MCF 10A (cell line): ENCODE measurements around the gene HHATL. TPM values are rescaled to one million over a fixed set of nuclear protein-coding genes. Genes with fewer than 3 reads are reported as not detected.

Source experiments
- BruUV-seq: library from RNA; stranded (reverse); fragments of 400-500 nt; replicated peaks from 2 replicates; lab custom pipeline; 2021; lab: Mats Ljungman, UMichigan
- CTCF ChIA-PET: fragments of 300-600 bp; sonication (Branson Sonifier 250); formaldehyde crosslinking; extraction: SDS; loops from one replicate; lab custom pipeline; 2021; ENCODE audit warnings: antibody characterized with exemption, inconsistent platforms; lab: Yijun Ruan, JAX
- POLR2A ChIA-PET: fragments of 300-600, 350-650 bp; sonication (Branson Sonifier 250); formaldehyde crosslinking; extraction: SDS; loops from one replicate; lab custom pipeline; 2020; ENCODE audit warnings: antibody characterized with exemption, inconsistent platforms; lab: Yijun Ruan, JAX
- DNase-seq: peaks from one replicate; pipeline ENCODE4 v3.0.0-alpha.2; 2018; ENCODE audit not compliant: unreplicated experiment
- H3K27ac Mint-ChIP-seq: one replicate; pipeline ENCODE4 v1.8.0; 2022; ENCODE audit warnings: mild to moderate bottlenecking, low read depth, mixed read lengths; ENCODE audit not compliant: unreplicated experiment
- H3K27me3 Mint-ChIP-seq: one replicate; pipeline ENCODE4 v1.8.0; 2022; ENCODE audit warnings: mixed read lengths; ENCODE audit not compliant: insufficient read depth, unreplicated experiment
- H3K36me3 Mint-ChIP-seq: one replicate; pipeline ENCODE4 v1.8.0; 2022; ENCODE audit warnings: mild to moderate bottlenecking, moderate library complexity, mixed read lengths; ENCODE audit not compliant: insufficient read depth, unreplicated experiment
- H3K4me1 Mint-ChIP-seq: one replicate; pipeline ENCODE4 v1.8.0; 2022; ENCODE audit warnings: mixed read lengths; ENCODE audit not compliant: insufficient read depth, unreplicated experiment
- H3K4me3 Mint-ChIP-seq: one replicate; pipeline ENCODE4 v1.8.0; 2022; ENCODE audit warnings: mild to moderate bottlenecking, moderate library complexity, mixed read lengths; ENCODE audit not compliant: unreplicated experiment
- H3K9me3 Mint-ChIP-seq: one replicate; pipeline ENCODE4 v1.8.0; 2022; ENCODE audit warnings: mixed read lengths; ENCODE audit not compliant: unreplicated experiment
- intact Hi-C: fragments of 100-400 bp; cut with micrococcal nuclease; formaldehyde crosslinking; loops from 2 replicates; pipeline ENCODE4 v1.14.1; 2022
- total RNA-seq: library from RNA; stranded (reverse); gene quantifications from 2 replicates; pipeline ENCODE4 v1.2.3, GENCODE V29; 2022
- TF ChIP-seq, protein P1 (sequence below): fragments of 200-600 bp; IDR thresholded peaks from one replicate; pipeline ENCODE4 v1.8.0; 2022; ENCODE audit warnings: antibody characterized with exemption, mild to moderate bottlenecking; ENCODE audit not compliant: unreplicated experiment

Gene HHATL
- total RNA-seq, 1 experiment from 2014 or later, result not detected

DNA sequence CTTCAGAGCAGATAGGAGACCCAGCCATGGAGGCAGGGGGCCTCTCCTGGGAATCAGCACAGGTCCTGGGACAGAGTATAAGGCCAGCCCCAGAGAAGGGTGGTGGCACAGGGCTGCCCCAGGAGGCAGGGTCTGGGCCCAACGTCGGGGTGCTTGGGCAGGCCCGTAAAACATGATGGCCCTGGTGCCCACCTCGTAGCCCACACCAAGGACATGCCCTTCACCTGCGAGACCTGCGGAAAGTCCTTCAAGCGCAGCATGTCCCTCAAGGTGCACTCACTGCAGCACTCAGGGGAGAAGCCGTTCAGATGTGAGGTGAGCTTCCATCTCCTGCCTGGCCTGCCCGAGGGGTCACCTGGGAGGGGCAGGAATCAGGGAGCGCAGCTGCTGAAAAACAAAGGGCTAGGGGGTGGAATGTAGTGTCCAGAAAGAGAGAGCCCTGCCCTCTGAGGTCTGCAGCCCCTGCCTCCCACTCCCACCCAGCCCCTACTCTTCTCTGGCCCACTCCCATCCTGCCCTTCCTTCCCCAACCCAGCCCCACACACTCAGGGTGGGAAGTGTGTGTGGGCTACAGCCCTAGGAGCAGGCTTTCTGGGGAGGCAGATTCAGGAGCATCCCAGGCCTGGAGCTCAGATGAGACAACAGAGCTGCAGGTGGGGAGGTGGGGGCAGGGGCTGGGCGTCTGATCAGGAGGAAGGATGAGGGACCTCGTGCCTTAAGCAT is 39.6 kb downstream of the HHATL start:
- Mint-ChIP-seq H3K4me1 (peaks cover 12% of the 10 kb centered on the region), H3K27ac (no peak overlapping the region), H3K9me3 (no peaks in the 10 kb centered on the region), H3K4me3 (no peak overlapping the region), H3K36me3 (peaks cover 22% of the 10 kb centered on the region), H3K27me3 (no peaks in the 10 kb centered on the region)
- BruUV-seq, result no TSS peak
- TF ChIP-seq, protein P1, sequence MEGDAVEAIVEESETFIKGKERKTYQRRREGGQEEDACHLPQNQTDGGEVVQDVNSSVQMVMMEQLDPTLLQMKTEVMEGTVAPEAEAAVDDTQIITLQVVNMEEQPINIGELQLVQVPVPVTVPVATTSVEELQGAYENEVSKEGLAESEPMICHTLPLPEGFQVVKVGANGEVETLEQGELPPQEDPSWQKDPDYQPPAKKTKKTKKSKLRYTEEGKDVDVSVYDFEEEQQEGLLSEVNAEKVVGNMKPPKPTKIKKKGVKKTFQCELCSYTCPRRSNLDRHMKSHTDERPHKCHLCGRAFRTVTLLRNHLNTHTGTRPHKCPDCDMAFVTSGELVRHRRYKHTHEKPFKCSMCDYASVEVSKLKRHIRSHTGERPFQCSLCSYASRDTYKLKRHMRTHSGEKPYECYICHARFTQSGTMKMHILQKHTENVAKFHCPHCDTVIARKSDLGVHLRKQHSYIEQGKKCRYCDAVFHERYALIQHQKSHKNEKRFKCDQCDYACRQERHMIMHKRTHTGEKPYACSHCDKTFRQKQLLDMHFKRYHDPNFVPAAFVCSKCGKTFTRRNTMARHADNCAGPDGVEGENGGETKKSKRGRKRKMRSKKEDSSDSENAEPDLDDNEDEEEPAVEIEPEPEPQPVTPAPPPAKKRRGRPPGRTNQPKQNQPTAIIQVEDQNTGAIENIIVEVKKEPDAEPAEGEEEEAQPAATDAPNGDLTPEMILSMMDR, result no peak
- DNase-seq, result no peak
- POLR2A ChIA-PET, result interaction anchor here (0.5 to 1.0 kb wide), 3 partner anchors 14 to 61 kb away, joined by 3 to 7 read pairs (median 3); no protein-coding TSS in a partner anchor
- intact Hi-C loops, result no loop called here
- CTCF ChIA-PET, result interaction anchor here (0.5 to 1.0 kb wide), 3 partner anchors 10 to 268 kb away, joined by 3 read pairs; no protein-coding TSS in a partner anchor

DNA sequence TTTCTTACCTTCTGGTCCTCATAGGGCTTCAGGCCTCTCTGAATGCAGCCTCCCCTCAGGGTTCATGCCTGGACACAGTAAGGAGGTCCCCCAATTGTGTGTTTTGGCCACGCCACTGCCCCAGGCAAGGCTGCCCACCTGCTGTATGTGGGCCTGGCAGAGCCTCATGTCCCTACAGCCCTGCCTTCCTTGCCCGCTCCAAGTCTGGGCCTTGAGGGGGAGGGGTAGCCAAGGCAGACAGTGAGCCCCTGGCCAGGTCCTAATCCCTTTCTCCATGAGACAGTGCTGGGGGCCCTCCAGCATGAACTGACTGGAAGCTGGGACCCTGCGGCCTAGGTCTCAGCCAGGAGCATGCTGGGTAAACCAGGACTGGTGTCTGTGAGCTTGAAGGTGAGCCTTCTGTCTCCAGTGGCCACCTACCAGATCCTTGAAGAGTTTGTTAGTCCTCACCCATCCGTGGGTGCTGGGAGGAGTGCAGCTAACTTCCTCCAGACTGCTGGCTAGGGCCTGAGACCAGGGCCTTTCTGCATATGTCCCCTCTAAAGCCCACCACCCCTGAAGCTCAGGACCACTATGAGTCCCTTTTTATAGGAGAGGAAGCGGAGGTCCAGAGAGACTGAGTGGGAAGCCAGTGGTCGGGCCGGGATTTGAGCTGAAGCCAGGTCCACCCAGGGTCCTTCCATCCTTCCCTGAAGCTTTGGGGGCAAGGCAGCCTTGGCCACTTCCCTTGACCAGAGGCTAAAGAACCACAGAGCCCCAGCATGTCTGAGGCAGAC is 40.4 kb downstream of the HHATL start:
- TF ChIP-seq, protein P1, result no peak
- intact Hi-C loops, result no loop called here
- ChIA-PET CTCF (interaction anchor here (0.7 to 1.4 kb wide), 3 partner anchors 10 to 93 kb away, joined by 3 to 6 read pairs (median 3); no protein-coding TSS in a partner anchor), POLR2A (interaction anchor here (0.5 to 1.0 kb wide), 5 partner anchors 15 to 154 kb away, joined by 3 to 7 read pairs (median 3); no protein-coding TSS in a partner anchor)
- Mint-ChIP-seq H3K4me1 (peaks cover 12% of the 10 kb centered on the region), H3K36me3 (peaks cover 24% of the 10 kb centered on the region), H3K27ac (no peak overlapping the region), H3K9me3 (no peaks in the 10 kb centered on the region), H3K4me3 (no peak overlapping the region), H3K27me3 (no peaks in the 10 kb centered on the region)
- no TSS peak for BruUV-seq
- DNase-seq, result no peak

DNA sequence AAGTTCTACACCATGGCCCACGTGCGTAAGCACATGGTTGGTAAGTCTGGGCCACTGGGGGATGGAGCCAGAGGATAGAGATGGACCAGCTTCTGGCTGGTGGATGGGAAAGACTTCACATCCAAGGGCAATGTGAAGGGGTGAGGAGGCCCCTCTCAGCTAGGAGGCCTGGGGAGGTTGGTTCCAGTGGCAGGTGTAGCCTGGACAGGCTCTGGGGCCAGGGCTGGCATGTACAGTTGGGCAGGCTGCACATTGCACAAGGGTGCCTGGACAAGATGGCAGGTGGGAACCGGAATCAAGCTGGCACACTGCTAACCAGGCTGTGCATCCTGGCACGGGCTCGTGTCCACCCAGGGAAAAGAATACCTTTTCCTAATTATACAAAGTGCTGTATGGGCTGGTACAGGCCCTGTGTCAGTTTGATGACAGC is 41.0 kb downstream of the HHATL start:
- H3K4me3 Mint-ChIP-seq, result no peak overlapping the region
- H3K27me3 Mint-ChIP-seq, result no peaks in the 10 kb centered on the region
- peaks cover 12% of the 10 kb centered on the region for H3K4me1 Mint-ChIP-seq
- no peak for DNase-seq
- H3K27ac Mint-ChIP-seq, result no peak overlapping the region
- POLR2A ChIA-PET, result interaction anchor here (0.5 to 1.0 kb wide), 4 partner anchors 8 to 154 kb away, joined by 3 to 4 read pairs (median 4); partner anchors contain the start of gene ZBTB47
- intact Hi-C loops, result no loop called here
- H3K36me3 Mint-ChIP-seq, result peaks cover 29% of the 10 kb centered on the region
- H3K9me3 Mint-ChIP-seq, result no peaks in the 10 kb centered on the region
- no TSS peak for BruUV-seq
- CTCF ChIA-PET, result interaction anchor here (1.3 to 1.4 kb wide), 2 partner anchors 9 to 81 kb away, joined by 3 to 6 read pairs; no protein-coding TSS in a partner anchor
- TF ChIP-seq, protein P1, result no peak
